Stimulated activated CD8-positive, alpha-beta memory T cell treated with anti-CD3 and anti-CD28 coated beads, Interleukin-12 subunit alpha, Interleukin-12 subunit beta, amount 100 ng/mL, for 1 hour (primary cell): ENCODE data around the gene PRDM4.

ENCODE experiments used
- DNase-seq: peaks from one replicate; pipeline ENCODE4 v3.0.0-alpha.2; 2020; ENCODE audit warnings: low read depth

Gene PRDM4, protein sequence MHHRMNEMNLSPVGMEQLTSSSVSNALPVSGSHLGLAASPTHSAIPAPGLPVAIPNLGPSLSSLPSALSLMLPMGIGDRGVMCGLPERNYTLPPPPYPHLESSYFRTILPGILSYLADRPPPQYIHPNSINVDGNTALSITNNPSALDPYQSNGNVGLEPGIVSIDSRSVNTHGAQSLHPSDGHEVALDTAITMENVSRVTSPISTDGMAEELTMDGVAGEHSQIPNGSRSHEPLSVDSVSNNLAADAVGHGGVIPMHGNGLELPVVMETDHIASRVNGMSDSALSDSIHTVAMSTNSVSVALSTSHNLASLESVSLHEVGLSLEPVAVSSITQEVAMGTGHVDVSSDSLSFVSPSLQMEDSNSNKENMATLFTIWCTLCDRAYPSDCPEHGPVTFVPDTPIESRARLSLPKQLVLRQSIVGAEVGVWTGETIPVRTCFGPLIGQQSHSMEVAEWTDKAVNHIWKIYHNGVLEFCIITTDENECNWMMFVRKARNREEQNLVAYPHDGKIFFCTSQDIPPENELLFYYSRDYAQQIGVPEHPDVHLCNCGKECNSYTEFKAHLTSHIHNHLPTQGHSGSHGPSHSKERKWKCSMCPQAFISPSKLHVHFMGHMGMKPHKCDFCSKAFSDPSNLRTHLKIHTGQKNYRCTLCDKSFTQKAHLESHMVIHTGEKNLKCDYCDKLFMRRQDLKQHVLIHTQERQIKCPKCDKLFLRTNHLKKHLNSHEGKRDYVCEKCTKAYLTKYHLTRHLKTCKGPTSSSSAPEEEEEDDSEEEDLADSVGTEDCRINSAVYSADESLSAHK

GRCh38 chr12:107760809-107761501, at the start of gene PRDM4:
TSS of gene PRDM4 (minus strand) at chr12:107761137. CDS start at chr12:107760515, 622 bp downstream.
- peak; percentile 75 for DNase-seq

- no peak for DNase-seq
Measured at GRCh38 chr12:107807471-107808150, 46.7 kb upstream of the PRDM4 start.

DNA sequence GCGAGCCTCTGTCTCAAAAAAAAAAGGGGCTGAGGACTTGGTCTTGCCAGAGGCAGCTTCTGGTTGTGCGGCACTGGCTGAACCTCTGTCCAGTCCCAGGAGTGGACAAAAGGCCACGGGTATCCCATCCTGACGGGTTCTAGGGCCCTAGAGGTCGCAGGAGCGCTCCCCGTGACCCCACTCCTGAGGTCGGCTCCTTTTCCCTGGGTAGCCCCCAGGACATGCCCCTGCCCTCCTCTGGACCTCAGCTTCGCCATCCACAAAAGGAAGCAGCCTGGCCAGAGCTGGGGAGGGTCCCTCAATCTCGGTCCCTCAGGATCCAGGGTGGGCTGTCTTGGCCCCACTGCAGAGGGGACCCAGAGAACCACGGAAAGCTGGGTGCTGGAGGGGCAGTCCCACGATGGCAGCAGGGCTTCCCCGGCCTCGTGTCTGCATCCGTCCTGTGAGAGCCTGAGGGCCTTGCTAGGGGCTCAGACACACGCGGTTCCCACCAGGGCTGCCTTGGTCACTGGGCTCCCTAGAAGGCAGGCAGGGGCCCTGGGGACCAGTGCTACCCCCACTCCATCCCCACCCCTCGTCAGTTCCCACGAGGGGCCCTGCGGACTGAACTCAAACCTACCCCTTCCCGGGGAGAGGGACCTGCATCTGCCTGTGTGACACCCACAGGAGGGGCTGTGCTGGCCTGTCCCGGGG, 44.7 kb upstream of the PRDM4 start:
- DNase-seq = no peak

- no peak for DNase-seq
Measured at GRCh38 chr12:107803092-107803491, 42.2 kb upstream of the PRDM4 start.

DNA sequence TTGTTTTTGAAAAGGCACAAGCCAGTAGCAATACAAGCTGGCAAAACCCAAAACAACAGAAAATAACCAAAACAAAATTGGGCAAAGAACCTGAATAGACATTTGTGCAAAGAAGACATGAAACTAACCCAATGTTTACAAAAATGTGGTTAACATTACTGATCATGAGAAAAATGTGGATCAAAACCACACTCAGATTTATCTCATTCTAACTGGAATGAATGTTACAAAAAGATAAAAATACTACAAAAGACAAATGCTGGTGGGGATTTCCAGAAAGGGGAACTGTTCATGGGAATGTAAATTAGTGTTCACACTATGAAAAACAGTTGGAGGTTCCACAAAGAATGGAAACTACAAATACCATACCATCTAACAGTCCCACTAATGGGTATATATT, 40.2 kb upstream of the PRDM4 start:
- DNase-seq = no peak

DNA sequence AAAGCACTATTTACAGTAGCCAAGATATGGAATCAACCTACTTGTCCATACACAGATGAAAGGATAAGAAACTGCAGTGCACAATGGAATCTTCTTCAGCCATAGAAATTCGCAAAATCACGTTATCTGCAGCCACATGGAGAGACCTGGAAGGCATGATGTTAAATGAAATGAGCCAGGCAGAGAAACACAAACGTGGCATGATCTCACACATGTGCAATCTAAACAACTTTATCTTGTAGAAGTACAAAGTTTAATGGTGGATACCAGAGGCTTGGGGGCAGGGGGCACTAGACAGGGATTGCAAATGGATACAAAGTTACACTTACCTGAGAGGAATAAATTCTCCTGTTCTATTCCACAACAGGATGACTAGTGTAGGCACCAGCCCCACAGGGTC, 37.6 kb upstream of the PRDM4 start:
- DNase-seq = no peak

DNA sequence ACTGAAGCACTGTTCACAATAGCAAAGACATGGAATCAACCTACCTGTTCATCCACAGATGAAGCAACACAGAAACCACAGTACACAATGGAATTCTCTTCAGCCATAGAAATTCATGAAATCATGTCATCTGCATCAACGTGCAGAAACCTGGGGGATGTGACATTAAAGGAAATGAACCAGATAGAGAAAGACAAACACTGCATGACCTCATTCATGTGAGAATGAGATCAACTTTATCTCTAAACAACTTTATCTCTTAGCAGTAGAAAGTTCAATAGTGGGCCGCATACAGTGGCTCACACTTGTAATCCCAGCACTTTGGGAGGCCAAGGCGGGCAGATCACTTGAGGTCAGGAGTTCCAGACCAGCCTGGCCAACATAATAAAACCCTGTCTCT, 33.5 kb upstream of the PRDM4 start:
- DNase-seq = no peak

DNA sequence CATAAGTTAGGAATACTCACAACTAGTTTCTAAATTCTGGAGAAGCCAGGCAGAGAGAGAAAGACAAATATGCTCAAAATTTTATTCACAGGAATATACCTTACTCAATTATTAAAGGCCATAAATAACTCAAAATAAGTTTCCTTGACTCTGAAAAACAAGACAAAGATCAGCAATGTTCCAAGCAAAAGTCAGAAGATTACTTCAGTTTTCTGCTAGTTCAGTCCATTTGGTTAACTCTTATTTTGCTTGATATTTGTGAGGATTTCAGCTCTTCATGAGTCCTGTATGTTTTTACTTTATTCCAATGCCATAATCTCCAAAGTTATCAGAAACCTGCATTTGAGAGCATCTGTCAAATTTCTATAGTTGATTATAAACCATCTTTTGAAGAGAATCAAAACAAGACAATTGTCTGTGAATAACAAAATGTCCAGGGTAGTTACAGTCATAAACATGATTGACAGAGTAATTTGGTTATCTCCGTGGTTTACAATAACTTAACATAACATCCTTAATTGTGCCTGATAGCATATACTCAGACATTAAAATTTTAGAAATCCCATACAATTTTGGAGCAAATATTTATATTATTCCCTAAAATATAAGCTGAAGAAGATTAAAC, 30.6 kb upstream of the PRDM4 start:
- DNase-seq = no peak

DNA sequence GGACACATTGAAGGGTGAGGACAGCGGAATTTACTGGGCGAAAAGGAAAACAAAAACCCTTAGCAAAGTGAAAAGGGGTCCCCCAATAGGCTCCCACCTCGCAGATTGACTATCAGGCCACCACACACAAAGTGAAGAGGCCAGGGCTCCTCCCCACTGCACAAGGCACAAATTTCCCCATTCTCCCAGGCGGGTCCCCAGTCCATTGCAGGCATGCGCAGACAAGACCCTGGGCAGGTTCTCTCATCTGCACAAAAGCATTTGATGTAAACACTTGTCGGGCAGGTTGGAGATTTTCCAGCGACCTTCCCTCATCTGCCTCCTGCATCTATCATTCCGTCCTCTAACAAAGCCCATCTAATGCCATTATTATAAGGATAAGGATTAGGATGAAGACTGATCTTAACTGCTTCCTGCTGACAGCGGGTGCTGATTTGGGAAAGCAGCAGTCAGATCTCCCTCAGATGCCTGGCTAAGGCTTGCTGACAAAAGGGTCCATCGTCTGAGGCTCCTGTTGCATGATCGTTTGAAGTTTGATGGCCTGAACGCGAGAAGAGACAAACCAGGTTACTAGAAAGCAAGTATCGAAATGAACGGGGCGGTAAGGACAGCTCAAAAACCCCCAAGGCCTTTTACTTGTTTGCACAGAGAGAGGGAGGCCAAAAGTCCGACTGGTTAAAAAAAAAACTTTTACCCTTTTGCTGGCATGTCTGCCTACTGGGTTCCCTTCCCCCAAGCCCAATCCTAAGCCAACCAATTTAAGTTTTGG, 27.9 kb upstream of the PRDM4 start:
- no peak for DNase-seq

DNA sequence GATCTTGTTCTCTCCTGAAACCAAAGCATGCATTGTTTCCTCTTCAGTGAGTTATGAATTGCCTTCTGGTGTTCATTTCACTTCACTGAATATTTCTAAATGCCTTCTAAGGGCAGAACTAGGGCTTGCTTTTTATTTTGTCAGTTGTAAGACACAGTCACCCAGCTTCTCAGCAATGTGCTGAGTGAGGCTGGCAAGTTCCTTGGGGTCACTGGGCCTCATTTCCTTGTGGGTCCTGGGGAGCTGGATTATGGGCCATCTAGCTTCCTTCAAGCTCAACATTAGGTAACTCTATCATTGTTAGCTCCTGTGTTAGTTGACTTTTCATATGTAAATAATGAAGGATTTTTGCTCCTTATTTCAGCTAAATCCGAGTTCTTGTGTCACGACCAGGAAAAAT, 27.3 kb upstream of the PRDM4 start:
- DNase-seq = no peak

- DNase-seq = no peak
Measured at GRCh38 chr12:107783406-107784376, 22.8 kb upstream of the PRDM4 start.

DNA sequence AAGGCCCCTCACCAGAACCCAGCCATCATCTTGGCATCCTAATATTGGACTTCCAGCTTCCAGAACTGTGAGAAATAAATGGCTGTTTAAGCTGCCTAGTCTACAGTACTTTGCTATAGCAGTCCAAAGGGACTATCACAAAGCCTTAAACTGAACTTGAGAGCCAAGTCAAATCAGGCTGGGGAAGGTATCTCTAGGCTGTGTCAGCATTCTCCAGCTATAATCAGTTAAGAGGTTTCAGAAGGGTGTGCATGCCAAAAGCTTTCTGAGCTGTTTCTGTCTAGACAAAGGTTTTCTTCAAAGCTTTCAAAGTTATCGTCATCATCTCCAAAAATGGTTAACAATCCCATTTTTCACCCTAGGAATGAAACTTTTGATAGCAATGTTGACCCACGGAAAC, 21.1 kb upstream of the PRDM4 start:
- no peak for DNase-seq

GRCh38 chr12:107780298-107780697, 19.4 kb upstream of the PRDM4 start:
- DNase-seq = no peak

- no peak for DNase-seq
Measured at GRCh38 chr12:107779077-107779831, 18.3 kb upstream of the PRDM4 start.

DNA sequence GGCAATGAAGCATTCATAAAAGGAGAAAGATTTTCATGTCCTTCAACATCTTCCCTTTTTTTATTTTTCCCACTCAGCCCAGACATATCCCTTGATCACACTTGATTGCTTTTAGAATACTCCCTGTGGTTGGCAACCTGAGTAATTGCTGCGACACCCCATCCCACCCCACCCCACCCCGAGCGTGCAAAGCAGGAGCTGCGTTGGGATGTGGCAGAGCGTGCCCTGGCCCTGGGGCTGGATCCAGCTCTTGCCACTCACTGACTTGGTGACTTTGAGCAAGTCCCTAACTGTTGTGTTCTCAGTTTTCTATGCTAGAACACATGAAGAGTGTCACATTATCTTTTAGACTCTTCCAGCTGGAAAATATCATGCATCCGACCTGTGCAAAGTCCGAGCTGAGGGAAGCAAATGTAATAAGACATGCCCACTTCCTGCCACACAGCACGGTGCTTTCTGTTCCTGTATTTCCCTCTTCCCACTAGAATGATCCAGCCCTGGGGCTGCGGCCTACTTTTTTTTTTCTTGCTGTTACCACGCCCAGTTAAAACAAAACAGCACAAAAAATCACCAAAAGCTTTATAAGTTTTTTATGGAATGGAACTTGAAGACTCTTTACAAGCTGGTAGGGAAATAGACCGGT, 17.6 kb upstream of the PRDM4 start:
- DNase-seq = no peak

GRCh38 chr12:107776171-107776570, 15.2 kb upstream of the PRDM4 start:
- DNase-seq = no peak

DNA sequence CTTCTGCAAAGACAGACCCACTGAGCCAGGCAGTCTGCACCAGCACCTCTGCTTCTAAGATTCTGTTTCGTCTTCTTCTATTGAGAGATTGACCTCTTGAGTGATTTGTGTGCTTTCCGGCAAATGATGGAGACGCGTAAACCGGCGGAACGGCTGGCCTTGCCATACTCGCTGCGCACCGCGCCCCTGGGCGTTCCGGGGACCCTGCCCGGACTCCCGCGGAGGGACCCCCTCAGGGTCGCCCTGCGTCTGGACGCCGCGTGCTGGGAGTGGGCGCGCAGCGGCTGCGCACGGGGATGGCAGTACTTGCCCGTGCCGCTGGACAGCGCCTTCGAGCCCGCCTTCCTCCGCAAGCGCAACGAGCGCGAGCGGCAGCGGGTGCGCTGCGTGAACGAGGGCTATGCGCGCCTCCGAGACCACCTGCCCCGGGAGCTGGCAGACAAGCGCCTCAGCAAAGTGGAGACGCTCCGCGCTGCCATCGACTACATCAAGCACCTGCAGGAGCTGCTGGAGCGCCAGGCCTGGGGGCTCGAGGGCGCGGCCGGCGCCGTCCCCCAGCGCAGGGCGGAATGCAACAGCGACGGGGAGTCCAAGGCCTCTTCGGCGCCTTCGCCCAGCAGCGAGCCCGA, 14.3 kb upstream of the PRDM4 start:
- DNase-seq = no peak
